Measurements from ENCODE around the gene LIMD2. TPM values are rescaled to one million over a fixed set of nuclear protein-coding genes. Genes with fewer than 3 reads are reported as not detected.

Gene LIMD2
- total RNA-seq, 1 experiment from 2014 or later, result 19.4 TPM

GRCh38 chr17:63698886-63699637 lies 863 bp downstream of the LIMD2 start:
- peak; percentile 27 for ATAC-seq

GRCh38 chr17:63698381-63698885 lies 1.5 kb downstream of the LIMD2 start:
- H3K79me2 ChIP-seq (ENCODE audit: low read length), result no peaks in the 10 kb centered on the region
- ATAC-seq (no peak; the same call in 1 of the 2 replicates), DNase-seq (no peak)
- H3F3A ChIP-seq (ENCODE audit: low read length, unreplicated experiment), result no peaks in the 10 kb centered on the region
- intact Hi-C loops (cut with micrococcal nuclease), result loop anchor here (2.0 to 10.0 kb wide), 4 partner anchors 42 to 274 kb away; partner anchors contain the start of genes FTSJ3, MAP3K3, PSMC5 and STRADA
- POLR2A ChIA-PET (ENCODE audit: unreplicated experiment), result interaction anchor here (0.6 kb wide), 1 partner anchor 44 kb away, joined by 15 read pairs; no protein-coding TSS in a partner anchor
- peaks cover 7% of the 10 kb centered on the region; the same call in 1 of the 2 replicates for H3K4me1 ChIP-seq (ENCODE audit: insufficient read depth, low read length)
- no peaks in the 10 kb centered on the region for H4K20me1 ChIP-seq (ENCODE audit: low read length)
- no peaks in the 10 kb centered on the region for H3K9me3 ChIP-seq (ENCODE audit: low read length)
- no peak overlapping the region for H3K9ac ChIP-seq (ENCODE audit: low read length)
- peak overlapping the region; percentile 89 for H3K4me2 ChIP-seq (ENCODE audit: low read length)
- H3K4me3 ChIP-seq (ENCODE audit: low read length), result peak overlapping the region; percentile 75
- no peak overlapping the region for H3K27ac ChIP-seq (ENCODE audit: low read length)
- TF ChIP-seq EZH2phosphoT487 (IDR thresholded peaks at IDR 0.05; ENCODE audit: borderline replicate concordance, low read length) (no peak), CTCF (conservative IDR thresholded peaks at IDR 0.05; ENCODE audit: low read depth, low read length) (no peak), EZH2 (IDR thresholded peaks at IDR 0.05; ENCODE audit: low read length, unreplicated experiment) (no peak)
- H2AFZ ChIP-seq (ENCODE audit: low read length), result 0 out of 2 replicates have a peak overlapping the region, but pooled peaks have one; percentile 75
- CTCF ChIA-PET, result interaction anchor here (0.5 to 0.7 kb wide), 3 partner anchors 11 to 143 kb away, joined by 3 read pairs; no protein-coding TSS in a partner anchor
- no TSS peak for BruUV-seq (replicated peaks)
- no peaks in the 10 kb centered on the region for H3K9me2 ChIP-seq (replicated peaks; ENCODE audit: low read length)
- no peaks in the 10 kb centered on the region for H3K36me3 ChIP-seq (ENCODE audit: low read depth, low read length)
- no peaks in the 10 kb centered on the region for H3K27me3 ChIP-seq (ENCODE audit: low read length)

More at GRCh38 chr17:63698886-63699637, 863 bp downstream of the LIMD2 start:
- no peak for TF ChIP-seq CTCF (conservative IDR thresholded peaks at IDR 0.05; ENCODE audit: low read depth, low read length)
- no peak for TF ChIP-seq EZH2 (IDR thresholded peaks at IDR 0.05; ENCODE audit: low read length, unreplicated experiment)
- no peak for TF ChIP-seq EZH2phosphoT487 (IDR thresholded peaks at IDR 0.05; ENCODE audit: borderline replicate concordance, low read length)
- no peaks in the 10 kb centered on the region for H3K27me3 ChIP-seq (ENCODE audit: low read length)
- peak overlapping the region; percentile 75 for H2AFZ ChIP-seq (ENCODE audit: low read length)
- peak; percentile 25 for DNase-seq
- H3K4me1 ChIP-seq (ENCODE audit: insufficient read depth, low read length), result peaks cover 7% of the 10 kb centered on the region; the same call in 1 of the 2 replicates
- intact Hi-C loops (cut with micrococcal nuclease), result loop anchor here (2.0 to 10.0 kb wide), 4 partner anchors 42 to 274 kb away; partner anchors contain the start of genes FTSJ3, MAP3K3, PSMC5 and STRADA
- no peak overlapping the region for H3K27ac ChIP-seq (ENCODE audit: low read length)
- no TSS peak for BruUV-seq (replicated peaks)
- no peaks in the 10 kb centered on the region for H3K36me3 ChIP-seq (ENCODE audit: low read depth, low read length)
- H3K9me2 ChIP-seq (replicated peaks; ENCODE audit: low read length), result no peaks in the 10 kb centered on the region
- H3K4me3 ChIP-seq (ENCODE audit: low read length), result peak overlapping the region; percentile 75
- H3K79me2 ChIP-seq (ENCODE audit: low read length), result no peaks in the 10 kb centered on the region
- no peaks in the 10 kb centered on the region for H4K20me1 ChIP-seq (ENCODE audit: low read length)
- H3K4me2 ChIP-seq (ENCODE audit: low read length), result peak overlapping the region; percentile 89
- CTCF ChIA-PET, result interaction anchor here (0.7 kb wide), 2 partner anchors 11 to 43 kb away, joined by 3 read pairs; no protein-coding TSS in a partner anchor
- no peaks in the 10 kb centered on the region for H3F3A ChIP-seq (ENCODE audit: low read length, unreplicated experiment)
- no peaks in the 10 kb centered on the region for H3K9me3 ChIP-seq (ENCODE audit: low read length)
- peak overlapping the region; percentile 17; the same call in 1 of the 2 replicates for H3K9ac ChIP-seq (ENCODE audit: low read length)
- POLR2A ChIA-PET (ENCODE audit: unreplicated experiment), result interaction anchor here (0.6 kb wide), 1 partner anchor 43 kb away, joined by 15 read pairs; no protein-coding TSS in a partner anchor

All from PC-3 (cell line).